Caco-2 (cell line): Measurements from ENCODE around the gene GPR162. TPM values are rescaled to one million over a fixed set of nuclear protein-coding genes. Genes with fewer than 3 reads are reported as not detected.

Experiments
- BruUV-seq: library from RNA; stranded (reverse); fragments of 400-500 nt; replicated peaks from 2 replicates; lab custom pipeline; 2021; lab: Mats Ljungman, UMichigan
- CTCF ChIA-PET: fragments of 300-600 bp; sonication (Branson Sonifier 250); formaldehyde crosslinking; loops from one replicate; lab custom pipeline; 2022; ENCODE audit warnings: antibody characterized with exemption; lab: Charles Lee
- POLR2A ChIA-PET: fragments of 300-600 bp; sonication (Branson Sonifier 250); formaldehyde crosslinking; loops from one replicate; lab custom pipeline; 2022; ENCODE audit warnings: antibody characterized with exemption; lab: Charles Lee
- DNase-seq, 2 experiments: peaks; one replicate each; pipeline versions ENCODE4 v3.0.0 to v3.0.0-alpha.2; 2020 to 2022
- H3K27me3 ChIP-seq: replicated peaks from 2 replicates; pipeline ENCODE4 v1.6.0; 2011; ENCODE audit warnings: low read length; ENCODE audit not compliant: control insufficient read depth, insufficient read depth
- H3K36me3 ChIP-seq: 2 replicates; pipeline ENCODE4 v1.5.1; 2011; ENCODE audit warnings: low read length; ENCODE audit not compliant: control insufficient read depth, insufficient read depth
- H3K4me1 ChIP-seq: fragments of 250-450 bp; sonication (Bioruptor Pico); 2 replicates; pipeline ENCODE4 v1.5.1; 2020; ENCODE audit warnings: mild to moderate bottlenecking
- H3K4me3 ChIP-seq: 2 replicates; pipeline ENCODE4 v1.5.1; 2011; ENCODE audit warnings: low read depth, mild to moderate bottlenecking, control low read depth, low read length
- H3K9me3 ChIP-seq: fragments of 250-450 bp; sonication (Bioruptor Pico); 2 replicates; pipeline ENCODE4 v1.5.1; 2020; ENCODE audit warnings: mild to moderate bottlenecking, moderate library complexity
- H3K27ac Mint-ChIP-seq: one replicate; pipeline ENCODE4 v1.8.0; 2022; ENCODE audit warnings: mixed read lengths; ENCODE audit not compliant: unreplicated experiment
- H3K27me3 Mint-ChIP-seq: one replicate; pipeline ENCODE4 v1.8.0; 2022; ENCODE audit warnings: mixed read lengths; ENCODE audit not compliant: insufficient read depth, unreplicated experiment
- H3K36me3 Mint-ChIP-seq: one replicate; pipeline ENCODE4 v1.8.0; 2022; ENCODE audit warnings: mild to moderate bottlenecking, mixed read lengths; ENCODE audit not compliant: insufficient read depth, unreplicated experiment
- H3K4me1 Mint-ChIP-seq: one replicate; pipeline ENCODE4 v1.8.0; 2022; ENCODE audit warnings: low read depth, mixed read lengths; ENCODE audit not compliant: unreplicated experiment
- H3K4me3 Mint-ChIP-seq: one replicate; pipeline ENCODE4 v1.8.0; 2022; ENCODE audit warnings: mild to moderate bottlenecking, moderate library complexity, mixed read lengths; ENCODE audit not compliant: unreplicated experiment
- H3K9me3 Mint-ChIP-seq: one replicate; pipeline ENCODE4 v1.8.0; 2022; ENCODE audit warnings: mixed read lengths; ENCODE audit not compliant: unreplicated experiment
- CTCF ChIP-seq, 2 experiments: fragments of 200-600 bp in 1 of 2; IDR thresholded peaks; 1 replicate in 1 of 2; 2 replicates in 1 of 2; pipeline versions ENCODE4 v1.5.1 to v1.8.0; 2011 to 2022; ENCODE audit warnings: antibody characterized with exemption in 1 of 2, control low read depth in 1 of 2, inconsistent platforms in 1 of 2, low read depth in 1 of 2, low read length in 1 of 2, mild to moderate bottlenecking in 1 of 2, moderate library complexity in 1 of 2; ENCODE audit not compliant: insufficient read depth in 1 of 2, severe bottlenecking in 1 of 2, unreplicated experiment in 1 of 2
- intact Hi-C: fragments of 100-400 bp; cut with micrococcal nuclease; formaldehyde crosslinking; loops from one replicate; pipeline ENCODE4 v1.10.0; 2022; ENCODE audit not compliant: unreplicated experiment
- total RNA-seq: library from RNA; stranded (reverse); gene quantifications from 2 replicates; pipeline ENCODE4 v1.2.3, GENCODE V29; 2022

GPR162 gene
- total RNA-seq, 1 experiment from 2014 or later, result 1.2 TPM

- no peaks in the 10 kb centered on the region for H3K9me3 ChIP-seq
- Mint-ChIP-seq H3K9me3 (no peaks in the 10 kb centered on the region), H3K4me3 (no peak overlapping the region), H3K27me3 (peaks cover 7% of the 10 kb centered on the region), H3K27ac (no peak overlapping the region), H3K4me1 (peaks cover 33% of the 10 kb centered on the region), H3K36me3 (peaks cover 37% of the 10 kb centered on the region)
- no peaks in the 10 kb centered on the region; the same call in 1 of the 2 replicates for H3K36me3 ChIP-seq
- ChIA-PET CTCF (interaction anchor here (0.5 to 2.1 kb wide), 6 partner anchors 21 to 1807 kb away, joined by 3 to 6 read pairs (median 4); partner anchors contain the start of genes COPS7A, MLF2 and USP5), POLR2A (no interaction called here)
- no peaks in the 10 kb centered on the region; the same call in 1 of the 2 replicates for H3K27me3 ChIP-seq
- no peak overlapping the region for H3K4me3 ChIP-seq
- peaks cover 20% of the 10 kb centered on the region for H3K4me1 ChIP-seq
- no peak for DNase-seq
- no TSS peak for BruUV-seq
- no peak for TF ChIP-seq CTCF (IDR thresholded peaks at IDR 0.05; ENCODE audit: insufficient read depth in 1 of 2, low read depth in 1 of 2, low read length in 1 of 2, severe bottlenecking in 1 of 2, unreplicated experiment in 1 of 2)
- intact Hi-C loops, result no loop called here
These were observed 9.9 kb downstream of the GPR162 start for GRCh38 chr12:6831450-6831995.

GRCh38 chr12:6832125-6832524 lies 10.5 kb downstream of the GPR162 start:
- H3K27ac Mint-ChIP-seq, result no peak overlapping the region

More at GRCh38 chr12:6832125-6832524, 10.5 kb downstream of the GPR162 start:
- H3K27me3 Mint-ChIP-seq, result peaks cover 7% of the 10 kb centered on the region
- no TSS peak for BruUV-seq
- no peak for DNase-seq
- intact Hi-C loops, result no loop called here
- H3K4me1 Mint-ChIP-seq, result peaks cover 33% of the 10 kb centered on the region
- CTCF ChIA-PET, result interaction anchor here (0.5 to 2.1 kb wide), 5 partner anchors 79 to 1806 kb away, joined by 3 to 6 read pairs (median 4); partner anchors contain the start of genes COPS7A and MLF2
- H3K27me3 ChIP-seq, result no peaks in the 10 kb centered on the region; the same call in 1 of the 2 replicates
- no peaks in the 10 kb centered on the region; the same call in 1 of the 2 replicates for H3K36me3 ChIP-seq
- H3K36me3 Mint-ChIP-seq, result peaks cover 37% of the 10 kb centered on the region
- no peak overlapping the region for H3K4me3 Mint-ChIP-seq
- H3K9me3 Mint-ChIP-seq, result no peaks in the 10 kb centered on the region
- POLR2A ChIA-PET, result no interaction called here
- H3K9me3 ChIP-seq, result no peaks in the 10 kb centered on the region
- H3K4me3 ChIP-seq, result no peak overlapping the region
- TF ChIP-seq CTCF (IDR thresholded peaks at IDR 0.05; ENCODE audit: insufficient read depth in 1 of 2, low read depth in 1 of 2, low read length in 1 of 2, severe bottlenecking in 1 of 2, unreplicated experiment in 1 of 2), result no peak
- peaks cover 18% of the 10 kb centered on the region for H3K4me1 ChIP-seq
